ENCODE data around the gene ENTPD6. TPM values are rescaled to one million over a fixed set of nuclear protein-coding genes. Genes with fewer than 3 reads are reported as not detected.

ENTPD6 gene
- total and polyA plus RNA-seq, 5 donors from 2014 or later, result 27.2 to 68.0 (median 30.8) TPM

DNA sequence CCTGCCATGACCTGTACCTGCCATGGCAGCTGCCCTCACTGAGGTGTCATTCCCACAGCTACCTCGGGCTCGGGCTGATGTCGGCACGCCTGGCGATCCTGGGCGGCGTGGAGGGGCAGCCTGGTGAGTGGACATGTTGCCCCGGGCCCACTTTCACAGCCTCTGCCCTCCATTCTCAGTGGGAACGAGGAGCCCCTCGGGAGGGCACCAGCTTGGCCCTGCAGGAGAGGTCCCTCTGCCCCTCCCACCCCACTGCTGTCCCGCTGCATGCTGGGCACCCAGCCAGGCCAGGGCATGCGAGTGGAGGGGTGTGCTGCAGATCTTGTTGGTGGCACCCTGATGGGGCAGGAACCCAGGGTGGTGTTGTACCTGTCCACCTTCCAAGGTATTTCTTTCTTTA lies 23.0 kb downstream of the ENTPD6 start:
- no peaks in the 10 kb centered on the region for H3K27me3 ChIP-seq (ENCODE audit: control insufficient read depth, insufficient read depth, low read length)

DNA sequence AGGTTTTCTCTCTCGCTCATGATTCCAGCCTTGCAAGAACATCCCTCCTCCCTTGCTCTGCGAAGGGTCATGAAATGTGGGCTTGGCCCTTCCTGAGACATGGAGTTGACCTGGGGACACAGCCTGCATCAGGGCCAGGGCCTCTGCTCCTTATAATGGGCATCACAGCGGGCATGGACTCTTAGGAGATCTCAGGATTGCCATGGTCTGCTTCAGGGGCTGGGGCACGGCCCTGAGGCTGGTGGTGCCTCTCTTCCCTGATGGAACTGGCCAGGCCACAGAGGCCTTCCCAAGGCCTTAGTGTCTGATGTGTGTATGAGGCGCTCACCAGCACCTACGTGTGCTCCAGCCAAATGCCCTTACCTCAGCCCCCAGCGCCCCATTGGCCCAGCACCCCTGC lies 23.9 kb downstream of the ENTPD6 start:
- H3K36me3 ChIP-seq (ENCODE audit: control insufficient read depth, insufficient read depth, low read length), result peaks cover 29% of the 10 kb centered on the region
- no peak overlapping the region for H3K4me3 Mint-ChIP-seq

More for the DNA sequence above, 23.0 kb downstream of the ENTPD6 start:
- ATAC-seq (ENCODE audit: low read depth in 2 of 2) (no peak), DNase-seq (no peak)
- Mint-ChIP-seq H3K27ac (no peak overlapping the region), H3K27me3 (no peaks in the 10 kb centered on the region), H3K36me3 (peaks cover 14% of the 10 kb centered on the region), H3K4me1 (peaks cover 0 to 3% (median 0%) of the 10 kb centered on the region in 4 donors), H3K4me3 (no peak overlapping the region), H3K9me3 (no peaks in the 10 kb centered on the region)
- Histone ChIP-seq H3K4me3 (ENCODE audit: low read depth, low read length) (no peak overlapping the region), H3K4me1 (ENCODE audit: control insufficient read depth, insufficient read depth, low read length, poor library complexity, severe bottlenecking) (no peaks in the 10 kb centered on the region), H3K9me3 (ENCODE audit: control insufficient read depth in 2 of 2, low read length in 2 of 2) (no peaks in the 10 kb centered on the region), H3K36me3 (ENCODE audit: control insufficient read depth, insufficient read depth, low read length) (peaks cover 38% of the 10 kb centered on the region), H3K27ac (ENCODE audit: insufficient read depth, low read length, poor library complexity, severe bottlenecking) (no peak overlapping the region)

DNA sequence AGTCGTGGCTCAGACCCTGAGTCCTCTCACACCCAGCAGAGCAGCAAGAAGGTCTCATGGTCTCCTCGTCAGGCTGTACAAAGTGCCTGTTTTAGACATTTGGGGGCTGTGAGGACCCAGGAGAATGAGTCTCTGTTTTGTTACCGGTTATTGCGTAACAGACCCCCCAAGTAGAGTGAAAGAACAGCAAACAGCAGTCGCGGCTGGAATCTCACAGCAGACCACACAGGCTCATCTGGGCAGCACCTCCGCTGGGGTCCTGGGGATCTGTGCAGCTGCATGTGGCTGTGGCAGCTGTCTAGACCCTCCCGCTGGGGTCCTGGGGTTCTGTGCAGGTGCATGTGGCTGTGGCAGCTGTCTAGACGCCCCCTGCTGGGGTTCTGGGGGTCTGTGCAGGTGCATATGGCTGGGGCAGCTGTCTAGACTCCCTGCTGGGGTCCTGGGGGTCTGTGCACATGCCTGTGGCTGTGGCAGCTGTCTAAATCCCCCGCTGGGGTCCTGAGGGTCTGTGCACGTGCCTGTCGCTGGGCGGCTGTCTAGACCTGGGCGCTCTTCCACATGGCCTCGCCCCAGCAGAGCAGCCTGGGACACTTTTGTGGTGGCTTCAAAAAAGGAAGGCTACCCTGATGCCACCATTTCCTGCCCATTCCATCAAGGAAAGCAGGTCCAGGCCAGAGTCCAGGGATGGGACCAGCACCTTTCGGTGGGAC lies 24.7 kb downstream of the ENTPD6 start:
- H3K4me1 Mint-ChIP-seq, result peaks cover 0 to 3% (median 0%) of the 10 kb centered on the region in 4 donors
- H3K4me1 ChIP-seq (ENCODE audit: control insufficient read depth, insufficient read depth, low read length, poor library complexity, severe bottlenecking), result no peaks in the 10 kb centered on the region
- H3K4me3 Mint-ChIP-seq, result no peak overlapping the region
- H3K27me3 Mint-ChIP-seq, result no peaks in the 10 kb centered on the region
- ATAC-seq (ENCODE audit: low read depth in 2 of 2), result no peak
- no peak overlapping the region for H3K4me3 ChIP-seq (ENCODE audit: low read depth, low read length)
- no peaks in the 10 kb centered on the region for H3K27me3 ChIP-seq (ENCODE audit: control insufficient read depth, insufficient read depth, low read length)
- H3K9me3 Mint-ChIP-seq, result no peaks in the 10 kb centered on the region
- peaks cover 12% of the 10 kb centered on the region for H3K36me3 Mint-ChIP-seq
- H3K36me3 ChIP-seq (ENCODE audit: control insufficient read depth, insufficient read depth, low read length), result peaks cover 23% of the 10 kb centered on the region
- no peaks in the 10 kb centered on the region for H3K9me3 ChIP-seq (ENCODE audit: control insufficient read depth in 2 of 2, low read length in 2 of 2)
- peak in 1 of 3 donors; percentile 16 for DNase-seq
- H3K27ac ChIP-seq (ENCODE audit: insufficient read depth, low read length, poor library complexity, severe bottlenecking), result no peak overlapping the region
- H3K27ac Mint-ChIP-seq, result no peak overlapping the region

More for the DNA sequence above, 23.9 kb downstream of the ENTPD6 start:
- peaks cover 14% of the 10 kb centered on the region for H3K36me3 Mint-ChIP-seq
- no peaks in the 10 kb centered on the region for H3K9me3 ChIP-seq (ENCODE audit: control insufficient read depth in 2 of 2, low read length in 2 of 2)
- peaks cover 0 to 3% (median 0%) of the 10 kb centered on the region in 4 donors for H3K4me1 Mint-ChIP-seq
- H3K27me3 ChIP-seq (ENCODE audit: control insufficient read depth, insufficient read depth, low read length), result no peaks in the 10 kb centered on the region
- H3K4me3 ChIP-seq (ENCODE audit: low read depth, low read length), result no peak overlapping the region
- no peak for DNase-seq
- no peak overlapping the region for H3K27ac ChIP-seq (ENCODE audit: insufficient read depth, low read length, poor library complexity, severe bottlenecking)
- ATAC-seq (ENCODE audit: low read depth in 2 of 2), result no peak
- no peaks in the 10 kb centered on the region for H3K27me3 Mint-ChIP-seq
- H3K4me1 ChIP-seq (ENCODE audit: control insufficient read depth, insufficient read depth, low read length, poor library complexity, severe bottlenecking), result no peaks in the 10 kb centered on the region
- no peak overlapping the region for H3K27ac Mint-ChIP-seq
- H3K9me3 Mint-ChIP-seq, result no peaks in the 10 kb centered on the region

DNA sequence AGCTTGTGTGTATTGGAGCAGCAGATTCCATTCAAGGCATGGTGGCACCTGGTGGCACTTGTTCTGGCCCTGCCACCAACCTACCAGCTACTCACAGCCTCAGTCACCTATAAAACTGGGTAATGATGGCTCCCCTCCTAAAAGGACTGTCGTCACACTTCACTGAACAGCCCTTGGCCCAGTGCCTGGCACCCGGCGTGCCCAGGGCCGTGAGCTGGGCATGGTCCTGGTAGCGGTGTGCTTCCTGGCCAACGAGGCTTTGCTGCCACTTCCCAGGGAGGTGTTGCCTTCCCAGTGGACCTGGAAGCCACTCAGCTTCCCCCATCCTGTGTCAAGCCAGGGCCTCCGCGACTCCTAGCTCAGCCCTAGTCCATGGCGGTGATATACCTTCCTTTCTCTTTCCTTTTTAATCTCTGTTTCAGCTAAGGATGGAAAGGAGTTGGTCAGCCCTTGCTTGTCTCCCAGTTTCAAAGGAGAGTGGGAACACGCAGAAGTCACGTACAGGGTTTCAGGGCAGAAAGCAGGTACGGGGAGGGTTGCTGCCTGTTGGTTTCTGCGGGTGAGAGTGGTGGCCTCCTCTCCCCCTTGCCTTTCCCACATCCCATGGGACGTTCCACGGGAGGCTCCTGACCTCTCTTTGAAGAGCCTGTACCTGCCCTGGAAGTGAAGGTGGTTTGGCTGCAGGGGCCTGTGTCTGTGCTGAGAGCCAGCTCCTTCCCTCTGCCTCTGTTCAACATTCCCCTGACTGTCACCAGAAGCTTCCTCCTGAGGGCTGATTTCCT lies 25.5 kb downstream of the ENTPD6 start:
- Histone ChIP-seq H3K27ac (ENCODE audit: insufficient read depth, low read length, poor library complexity, severe bottlenecking) (no peak overlapping the region), H3K4me3 (ENCODE audit: low read depth, low read length) (no peak overlapping the region), H3K36me3 (ENCODE audit: control insufficient read depth, insufficient read depth, low read length) (peaks cover 17% of the 10 kb centered on the region), H3K4me1 (ENCODE audit: control insufficient read depth, insufficient read depth, low read length, poor library complexity, severe bottlenecking) (no peaks in the 10 kb centered on the region), H3K27me3 (ENCODE audit: control insufficient read depth, insufficient read depth, low read length) (no peaks in the 10 kb centered on the region), H3K9me3 (ENCODE audit: control insufficient read depth in 2 of 2, low read length in 2 of 2) (no peaks in the 10 kb centered on the region)
- Mint-ChIP-seq H3K4me1 (peaks cover 0 to under 1% (median 0%) of the 10 kb centered on the region in 4 donors), H3K27me3 (no peaks in the 10 kb centered on the region), H3K27ac (no peak overlapping the region), H3K4me3 (no peak overlapping the region), H3K36me3 (peaks cover 8% of the 10 kb centered on the region), H3K9me3 (no peaks in the 10 kb centered on the region)
- DNase-seq (no peak), ATAC-seq (ENCODE audit: low read depth in 2 of 2) (no peak)

DNA sequence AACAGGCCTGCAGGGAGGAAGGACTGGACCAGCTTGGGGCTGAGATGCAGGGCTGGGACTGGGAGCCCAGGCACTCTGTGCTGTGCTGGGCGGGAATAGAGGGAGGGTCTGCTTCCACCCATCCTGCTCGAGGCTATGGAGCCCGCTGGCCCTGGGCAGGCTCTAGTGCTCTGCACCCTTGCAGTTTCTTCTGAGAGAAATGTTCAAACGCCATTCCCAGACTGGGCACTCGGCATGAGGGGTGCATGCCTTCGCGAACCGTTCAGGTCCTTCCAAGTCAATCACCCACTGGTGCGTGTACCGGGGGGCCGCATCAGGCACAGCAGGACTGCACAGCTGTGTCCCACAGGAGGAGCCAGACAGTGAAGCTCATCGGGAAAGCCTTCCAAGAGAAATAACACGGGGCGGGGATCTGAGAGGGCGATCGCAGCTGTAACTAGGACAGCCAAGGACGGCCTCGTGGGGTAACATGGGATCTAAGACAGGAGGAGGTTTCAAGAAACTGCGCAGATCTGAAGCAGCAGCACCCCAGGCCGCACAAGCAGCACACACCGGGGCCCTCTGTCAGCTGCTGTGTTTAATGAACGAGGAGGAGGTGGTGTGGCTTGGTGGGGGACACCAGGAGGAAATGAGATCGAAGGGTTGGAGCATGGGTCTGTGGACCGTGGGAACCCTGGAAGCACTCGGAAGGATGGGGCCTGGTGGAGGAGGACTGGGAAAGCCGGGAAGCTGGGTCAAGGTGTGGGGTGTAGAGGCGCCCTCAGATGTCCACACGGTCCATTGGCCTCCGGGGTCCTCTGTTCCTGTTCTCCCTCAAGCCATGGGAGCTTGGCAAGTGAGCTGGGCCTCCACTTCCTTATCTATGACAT lies 26.3 kb downstream of the ENTPD6 start:
- H3K27ac ChIP-seq (ENCODE audit: insufficient read depth, low read length, poor library complexity, severe bottlenecking), result no peak overlapping the region
- Mint-ChIP-seq H3K9me3 (no peaks in the 10 kb centered on the region), H3K4me3 (no peak overlapping the region), H3K27ac (peak overlapping the region in 1 of 3 donors; percentile 83), H3K36me3 (peaks cover 8% of the 10 kb centered on the region), H3K4me1 (no peaks in the 10 kb centered on the region), H3K27me3 (no peaks in the 10 kb centered on the region)
- H3K4me3 ChIP-seq (ENCODE audit: low read depth, low read length), result no peak overlapping the region
- peaks cover 14% of the 10 kb centered on the region for H3K36me3 ChIP-seq (ENCODE audit: control insufficient read depth, insufficient read depth, low read length)
- no peaks in the 10 kb centered on the region for H3K27me3 ChIP-seq (ENCODE audit: control insufficient read depth, insufficient read depth, low read length)
- H3K4me1 ChIP-seq (ENCODE audit: control insufficient read depth, insufficient read depth, low read length, poor library complexity, severe bottlenecking), result no peaks in the 10 kb centered on the region
- ATAC-seq (ENCODE audit: low read depth in 2 of 2), result no peak
- no peaks in the 10 kb centered on the region for H3K9me3 ChIP-seq (ENCODE audit: control insufficient read depth in 2 of 2, low read length in 2 of 2)
- no peak for DNase-seq

DNA sequence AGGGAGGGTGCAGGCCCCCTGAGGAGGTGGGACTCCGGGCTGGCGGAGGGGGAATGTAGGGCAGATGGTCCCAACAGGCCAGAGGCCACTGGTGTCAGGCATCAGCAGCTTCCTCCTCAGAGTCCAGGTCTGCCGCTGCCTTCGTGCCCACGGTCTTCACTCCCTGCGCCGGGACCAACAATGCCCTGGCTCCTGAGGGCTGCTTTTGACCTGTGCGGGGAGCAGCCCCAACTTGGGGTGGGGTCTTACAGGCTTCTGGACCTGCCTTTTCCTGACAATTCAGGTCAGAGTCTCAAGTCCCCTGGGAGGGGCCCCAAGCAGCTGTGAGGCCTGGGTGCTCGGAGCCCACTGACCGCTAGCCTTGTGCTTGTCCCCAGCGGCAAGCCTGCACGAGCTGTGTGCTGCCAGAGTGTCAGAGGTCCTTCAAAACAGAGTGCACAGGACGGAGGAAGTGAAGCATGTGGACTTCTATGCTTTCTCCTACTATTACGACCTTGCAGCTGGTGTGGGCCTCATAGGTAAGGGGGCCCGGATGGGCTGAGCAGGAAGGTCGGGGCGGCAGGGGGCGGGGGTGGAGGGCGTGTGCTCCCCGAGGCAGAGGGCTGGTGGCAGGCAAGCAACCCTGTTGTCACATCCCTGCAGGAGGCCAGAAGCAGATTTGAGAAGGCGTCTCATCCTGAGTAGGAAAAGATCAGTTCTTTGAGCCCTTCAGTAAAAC lies 27.1 kb downstream of the ENTPD6 start:
- peaks cover 8% of the 10 kb centered on the region for H3K36me3 Mint-ChIP-seq
- no peak overlapping the region for H3K4me3 Mint-ChIP-seq
- ATAC-seq (ENCODE audit: low read depth in 2 of 2) (no peak), DNase-seq (no peak)
- H3K27ac Mint-ChIP-seq, result no peak overlapping the region
- H3K4me1 Mint-ChIP-seq, result no peaks in the 10 kb centered on the region
- no peaks in the 10 kb centered on the region for H3K9me3 Mint-ChIP-seq
- Histone ChIP-seq H3K27ac (ENCODE audit: insufficient read depth, low read length, poor library complexity, severe bottlenecking) (no peak overlapping the region), H3K36me3 (ENCODE audit: control insufficient read depth, insufficient read depth, low read length) (peaks cover 7% of the 10 kb centered on the region), H3K27me3 (ENCODE audit: control insufficient read depth, insufficient read depth, low read length) (no peaks in the 10 kb centered on the region), H3K4me1 (ENCODE audit: control insufficient read depth, insufficient read depth, low read length, poor library complexity, severe bottlenecking) (no peaks in the 10 kb centered on the region), H3K9me3 (ENCODE audit: control insufficient read depth in 2 of 2, low read length in 2 of 2) (no peaks in the 10 kb centered on the region), H3K4me3 (ENCODE audit: low read depth, low read length) (no peak overlapping the region)
- H3K27me3 Mint-ChIP-seq, result no peaks in the 10 kb centered on the region

DNA sequence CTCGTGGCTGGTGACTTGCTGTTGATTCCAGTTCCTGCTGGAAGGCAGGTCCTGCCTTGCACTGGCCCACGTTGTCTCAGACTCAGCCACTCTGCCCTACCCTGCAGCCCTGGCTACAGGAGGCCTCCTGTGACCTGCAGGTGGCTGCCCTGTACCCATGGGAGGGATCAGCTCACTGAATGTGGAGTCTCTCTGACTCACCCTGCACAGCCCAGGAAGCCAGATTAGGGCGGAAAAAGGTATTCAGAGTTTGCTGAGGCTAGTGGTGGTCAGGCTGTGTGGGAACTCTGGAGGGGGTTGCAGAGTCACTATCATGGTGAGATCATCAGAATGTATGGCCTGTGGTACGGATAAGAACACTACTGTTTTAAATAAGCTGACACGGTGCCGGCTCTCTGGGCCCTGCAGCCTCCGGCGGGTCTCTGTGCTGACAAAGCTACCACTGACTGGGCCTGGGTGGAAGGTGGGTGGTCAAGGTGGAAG lies 27.7 kb downstream of the ENTPD6 start:
- Histone ChIP-seq H3K4me1 (ENCODE audit: control insufficient read depth, insufficient read depth, low read length, poor library complexity, severe bottlenecking) (no peaks in the 10 kb centered on the region), H3K27me3 (ENCODE audit: control insufficient read depth, insufficient read depth, low read length) (no peaks in the 10 kb centered on the region), H3K27ac (ENCODE audit: insufficient read depth, low read length, poor library complexity, severe bottlenecking) (no peak overlapping the region), H3K9me3 (ENCODE audit: control insufficient read depth in 2 of 2, low read length in 2 of 2) (no peaks in the 10 kb centered on the region), H3K36me3 (ENCODE audit: control insufficient read depth, insufficient read depth, low read length) (peaks cover 4% of the 10 kb centered on the region), H3K4me3 (ENCODE audit: low read depth, low read length) (no peak overlapping the region)
- H3K9me3 Mint-ChIP-seq, result no peaks in the 10 kb centered on the region
- peak in 1 of 2 donors; percentile 37 for ATAC-seq (ENCODE audit: low read depth in 2 of 2)
- DNase-seq, result peak in 1 of 3 donors; percentile 17
- no peaks in the 10 kb centered on the region for H3K4me1 Mint-ChIP-seq
- no peak overlapping the region for H3K27ac Mint-ChIP-seq
- H3K4me3 Mint-ChIP-seq, result no peak overlapping the region
- peaks cover 4% of the 10 kb centered on the region for H3K36me3 Mint-ChIP-seq
- H3K27me3 Mint-ChIP-seq, result no peaks in the 10 kb centered on the region

All from CD4-positive, CD25-positive, alpha-beta regulatory T cell (primary cell).